Keratinocyte (primary cell): ENCODE data around the gene ZC3H6. TPM values are rescaled to one million over a fixed set of nuclear protein-coding genes. Genes with fewer than 3 reads are reported as not detected.

Experiments used
- DNase-seq: peaks from one replicate; pipeline ENCODE4 v3.0.0-alpha.2; 2011; ENCODE audit warnings: low read depth, missing footprints, low spot score
- FAIRE-seq: peaks from 2 replicates; lab custom pipeline; 2011; peaks lifted over from hg19 to GRCh38; lab: Jason Lieb, UNC
- H2AFZ ChIP-seq: 2 replicates; pipeline ENCODE4 v1.6.0; 2012; ENCODE audit warnings: low read length, control low read depth, inconsistent platforms; ENCODE audit not compliant: control insufficient read depth
- H3K27ac ChIP-seq: 2 replicates; pipeline ENCODE4 v1.5.1; 2011; ENCODE audit warnings: low read length; ENCODE audit not compliant: control insufficient read depth, insufficient read depth
- H3K27me3 ChIP-seq: 3 replicates; pipeline ENCODE4 v1.6.0; 2011; ENCODE audit warnings: low read length; ENCODE audit not compliant: control insufficient read depth, insufficient read depth; ENCODE audit errors: extremely low read depth
- H3K36me3 ChIP-seq, 2 experiments: 2 replicates in 1 of 2; 3 replicates in 1 of 2; pipeline ENCODE4 v1.5.1; 2011; ENCODE audit warnings: low read length in 2 of 2, mild to moderate bottlenecking in 1 of 2; ENCODE audit not compliant: control insufficient read depth in 2 of 2, insufficient read depth in 2 of 2; ENCODE audit errors: extremely low read depth in 1 of 2
- H3K4me1 ChIP-seq: 3 replicates; pipeline ENCODE4 v1.5.1; 2011; ENCODE audit warnings: low read length; ENCODE audit not compliant: control insufficient read depth, insufficient read depth; ENCODE audit errors: extremely low read depth
- H3K4me2 ChIP-seq: 3 replicates; pipeline ENCODE4 v1.6.0; 2011; ENCODE audit warnings: low read depth, low read length; ENCODE audit not compliant: control insufficient read depth, insufficient read depth; ENCODE audit errors: extremely low read depth
- H3K4me3 ChIP-seq, 3 experiments: fragments of 200-600 bp in 1 of 3; sonication (generic) in 1 of 3; 2 replicates in 2 of 3; 3 replicates in 1 of 3; pipeline ENCODE4 v1.5.1; 2011 to 2016; ENCODE audit warnings: low read length in 3 of 3, mild to moderate bottlenecking in 3 of 3, control low read depth in 2 of 3, inconsistent platforms in 1 of 3, low read depth in 1 of 3, mixed read lengths in 1 of 3, mixed run types in 1 of 3, moderate library complexity in 1 of 3; ENCODE audit not compliant: control insufficient read depth in 2 of 3, insufficient read depth in 2 of 3; ENCODE audit errors: extremely low read depth in 1 of 3
- H3K79me2 ChIP-seq: 2 replicates; pipeline ENCODE4 v1.6.0; 2012; ENCODE audit warnings: low read length; ENCODE audit not compliant: control insufficient read depth, insufficient read depth
- H3K9ac ChIP-seq: 3 replicates; pipeline ENCODE4 v1.6.0; 2011; ENCODE audit warnings: low read length; ENCODE audit not compliant: control insufficient read depth, insufficient read depth; ENCODE audit errors: extremely low read depth
- H3K9me1 ChIP-seq: 3 replicates; pipeline ENCODE4 v1.6.0; 2011; ENCODE audit warnings: low read length; ENCODE audit not compliant: control insufficient read depth, insufficient read depth; ENCODE audit errors: extremely low read depth
- H3K9me3 ChIP-seq: 2 replicates; pipeline ENCODE4 v1.5.1; 2012; ENCODE audit warnings: low read depth, low read length; ENCODE audit not compliant: control insufficient read depth
- H4K20me1 ChIP-seq: 3 replicates; pipeline ENCODE4 v1.6.0; 2011; ENCODE audit warnings: low read length; ENCODE audit not compliant: control insufficient read depth, insufficient read depth; ENCODE audit errors: extremely low read depth
- EZH2 ChIP-seq: IDR thresholded peaks from one replicate; pipeline ENCODE4 v1.6.1; 2012; ENCODE audit warnings: inconsistent platforms, mild to moderate bottlenecking, low read length, moderate library complexity
- dilution Hi-C: fragments of 300-500 bp; cut with MboI; formaldehyde crosslinking; loops from one replicate; pipeline ENCODE4 v1.7.0; 2020; ENCODE audit warnings: low sequenced_read_pairs; ENCODE audit not compliant: extremely low pct_ligation_motif_present
- polyA plus RNA-seq, 5 experiments: library from polyadenylated mRNA; depleted of rRNA in 3 of 5; stranded (reverse) in 3 of 5; stranded (forward) in 1 of 5; unstranded in 1 of 5; fragments of >200 nt; gene quantifications; 1 replicate in 1 of 5; 2 replicates in 3 of 5; 3 replicates in 1 of 5; pipeline versions ENCODE4 v1.2.1 to v1.2.3, GENCODE V29; 2011 to 2012; ENCODE audit warnings: missing spikeins in 2 of 5, low read depth in 1 of 5, low replicate concordance in 1 of 5
- TF ChIP-seq, protein P1 (sequence below), 3 experiments: IDR thresholded peaks in 1 of 3; conservative IDR thresholded peaks in 1 of 3; optimal IDR thresholded peaks in 1 of 3; 2 replicates in 2 of 3; 3 replicates in 1 of 3; pipeline versions ENCODE3 to v1.5.1; 2011; ENCODE audit warnings: low read length in 3 of 3, mild to moderate bottlenecking in 3 of 3, moderate library complexity in 2 of 3, control low read depth in 1 of 3, inconsistent platforms in 1 of 3; ENCODE audit not compliant: insufficient read depth in 2 of 3; ENCODE audit errors: extremely low read depth in 1 of 3

ZC3H6 gene
- polyA plus RNA-seq, 1 donor (not counting 4 experiments of a cell fraction or from before 2014, with no cell fraction given), result 0.75 TPM

DNA sequence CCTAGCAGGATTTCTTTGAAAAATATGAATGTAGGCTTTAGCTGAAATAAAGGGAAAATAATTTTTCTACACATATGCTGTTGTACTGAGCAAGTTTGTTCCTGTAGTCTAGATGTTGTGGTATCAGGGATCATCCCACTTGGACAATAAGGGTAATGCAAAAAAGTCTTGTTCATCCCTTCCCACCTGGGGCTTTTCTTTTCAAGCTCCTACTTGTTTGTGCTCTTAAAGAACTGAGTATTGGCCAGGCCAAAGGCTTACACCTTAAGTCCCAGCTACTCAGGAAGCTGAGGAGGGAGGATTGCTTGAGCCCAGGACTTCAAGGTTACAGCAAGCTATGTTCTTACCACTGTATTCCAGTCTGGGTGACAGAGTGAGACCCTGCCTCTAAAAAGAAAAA lies 35.5 kb downstream of the ZC3H6 start:
- no peaks in the 10 kb centered on the region for H3K27me3 ChIP-seq
- H3K79me2 ChIP-seq, result no peaks in the 10 kb centered on the region
- H3K4me1 ChIP-seq, result peaks cover 9% of the 10 kb centered on the region
- H3K9me3 ChIP-seq, result no peaks in the 10 kb centered on the region
- FAIRE-seq (peak; percentile 74), DNase-seq (peak; percentile 21)
- no peaks in the 10 kb centered on the region for H4K20me1 ChIP-seq
- no peaks in the 10 kb centered on the region for H3K9me1 ChIP-seq
- no peaks in the 10 kb centered on the region for H3K36me3 ChIP-seq
- TF ChIP-seq EZH2, result no peak
- TF ChIP-seq, protein P1, sequence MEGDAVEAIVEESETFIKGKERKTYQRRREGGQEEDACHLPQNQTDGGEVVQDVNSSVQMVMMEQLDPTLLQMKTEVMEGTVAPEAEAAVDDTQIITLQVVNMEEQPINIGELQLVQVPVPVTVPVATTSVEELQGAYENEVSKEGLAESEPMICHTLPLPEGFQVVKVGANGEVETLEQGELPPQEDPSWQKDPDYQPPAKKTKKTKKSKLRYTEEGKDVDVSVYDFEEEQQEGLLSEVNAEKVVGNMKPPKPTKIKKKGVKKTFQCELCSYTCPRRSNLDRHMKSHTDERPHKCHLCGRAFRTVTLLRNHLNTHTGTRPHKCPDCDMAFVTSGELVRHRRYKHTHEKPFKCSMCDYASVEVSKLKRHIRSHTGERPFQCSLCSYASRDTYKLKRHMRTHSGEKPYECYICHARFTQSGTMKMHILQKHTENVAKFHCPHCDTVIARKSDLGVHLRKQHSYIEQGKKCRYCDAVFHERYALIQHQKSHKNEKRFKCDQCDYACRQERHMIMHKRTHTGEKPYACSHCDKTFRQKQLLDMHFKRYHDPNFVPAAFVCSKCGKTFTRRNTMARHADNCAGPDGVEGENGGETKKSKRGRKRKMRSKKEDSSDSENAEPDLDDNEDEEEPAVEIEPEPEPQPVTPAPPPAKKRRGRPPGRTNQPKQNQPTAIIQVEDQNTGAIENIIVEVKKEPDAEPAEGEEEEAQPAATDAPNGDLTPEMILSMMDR (optimal IDR thresholded peaks at IDR 0.05 in 1 of 3, IDR thresholded peaks at IDR 0.05 in 1 of 3, conservative IDR thresholded peaks at IDR 0.05 in 1 of 3; ENCODE audit: extremely low read depth in 1 of 3, insufficient read depth in 2 of 3, low read length in 3 of 3), result no peak
- no peak overlapping the region for H3K27ac ChIP-seq
- peak overlapping the region; percentile 4 for H2AFZ ChIP-seq
- H3K4me2 ChIP-seq, result peak overlapping the region; percentile 41
- no peak overlapping the region for H3K9ac ChIP-seq
- no peak overlapping the region for H3K4me3 ChIP-seq
- dilution Hi-C loops, result no loop called here

DNA sequence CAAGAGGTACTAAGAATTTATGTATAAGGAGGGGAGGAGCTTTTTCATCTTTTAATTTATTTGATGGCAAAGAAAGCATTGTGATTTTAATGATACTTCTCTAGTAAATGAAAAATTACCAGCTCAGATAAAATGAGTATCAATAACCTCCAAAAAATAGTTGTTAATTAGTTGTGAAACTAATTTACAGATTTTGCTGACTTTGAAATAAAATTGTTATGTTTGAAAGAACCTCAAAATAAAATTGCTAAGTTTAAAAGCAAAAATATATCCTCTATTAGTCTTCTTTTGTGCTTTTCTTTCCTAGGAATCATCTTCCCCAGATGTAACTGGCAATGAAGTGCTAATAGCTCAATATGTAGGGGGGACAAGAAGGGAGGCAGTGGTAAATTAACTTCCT lies 36.5 kb downstream of the ZC3H6 start:
- Histone ChIP-seq H2AFZ (no peak overlapping the region), H3K9ac (no peak overlapping the region), H3K36me3 (no peaks in the 10 kb centered on the region), H3K27me3 (no peaks in the 10 kb centered on the region), H3K27ac (no peak overlapping the region), H3K4me2 (no peak overlapping the region), H3K4me1 (peaks cover 9% of the 10 kb centered on the region), H3K9me3 (no peaks in the 10 kb centered on the region), H3K4me3 (no peak overlapping the region), H3K9me1 (no peaks in the 10 kb centered on the region), H4K20me1 (no peaks in the 10 kb centered on the region), H3K79me2 (no peaks in the 10 kb centered on the region)
- FAIRE-seq (no peak), DNase-seq (no peak)
- TF ChIP-seq, protein P1 (optimal IDR thresholded peaks at IDR 0.05 in 1 of 3, IDR thresholded peaks at IDR 0.05 in 1 of 3, conservative IDR thresholded peaks at IDR 0.05 in 1 of 3; ENCODE audit: extremely low read depth in 1 of 3, insufficient read depth in 2 of 3, low read length in 3 of 3), result no peak
- TF ChIP-seq EZH2, result no peak
- dilution Hi-C loops, result no loop called here
